Stimulated activated naive CD8-positive, alpha-beta T cell treated with anti-CD3 and anti-CD28 coated beads, Interleukin-15, amount 100 ng/mL, for 72 hours (primary cell): ENCODE data around the gene TTC23.

Experiments used
- ATAC-seq: fragments of 150-1000 bp; cut with Tn5 transposase; 2 replicates; pipeline ENCODE4 v1.10.0; 2021; ENCODE audit warnings: mild to moderate bottlenecking, moderate library complexity
- DNase-seq, 2 donors: peaks; one replicate each; pipeline ENCODE4 v3.0.0; 2021 to 2022
- H3K27ac Mint-ChIP-seq, 2 donors: one replicate each; pipeline ENCODE4 v1.8.0; 2022; ENCODE audit warnings: mild to moderate bottlenecking in 2 of 2, mixed read lengths in 2 of 2, moderate library complexity in 2 of 2
- H3K27me3 Mint-ChIP-seq: one replicate; pipeline ENCODE4 v1.8.0; 2022; ENCODE audit warnings: mixed read lengths
- H3K4me1 Mint-ChIP-seq: one replicate; pipeline ENCODE4 v1.8.0; 2022; ENCODE audit warnings: mild to moderate bottlenecking, mixed read lengths
- H3K4me3 Mint-ChIP-seq, 2 donors: one replicate each; pipeline ENCODE4 v1.8.0; 2022; ENCODE audit warnings: mild to moderate bottlenecking in 2 of 2, mixed read lengths in 2 of 2, moderate library complexity in 1 of 2
- H3K9me3 Mint-ChIP-seq, 2 donors: one replicate each; pipeline ENCODE4 v1.8.0; 2022; ENCODE audit warnings: mixed read lengths in 2 of 2

TTC23 gene

GRCh38 chr15:99104788-99105513 is 144.4 kb downstream of the TTC23 start, which contains the start of gene SYNM:
TSS of gene SYNM (plus strand) at chr15:99105080. CDS start at chr15:99105200, 120 bp downstream.
- peaks cover 73% of the 10 kb centered on the region for H3K27me3 Mint-ChIP-seq
- H3K4me1 Mint-ChIP-seq: peaks cover 33% of the 10 kb centered on the region
- no peak within 1 kb of the TSS for H3K27ac Mint-ChIP-seq
- peak within 1 kb of the TSS; percentile 82 to 89 for H3K4me3 Mint-ChIP-seq
- ATAC-seq (peak; percentile 67), DNase-seq (peak; percentile 57)
- H3K9me3 Mint-ChIP-seq: no peaks in the 10 kb centered on the region

- peaks cover 79% of the 10 kb centered on the region for H3K27me3 Mint-ChIP-seq
- no peak overlapping the region for H3K4me3 Mint-ChIP-seq
- no peak overlapping the region for H3K27ac Mint-ChIP-seq
- no peaks in the 10 kb centered on the region for H3K9me3 Mint-ChIP-seq
- H3K4me1 Mint-ChIP-seq: peaks cover 33% of the 10 kb centered on the region
- ATAC-seq: no peak
- DNase-seq: no peak
Observed at GRCh38 chr15:99103279-99103678, 146.1 kb downstream of the TTC23 start.

GRCh38 chr15:99102332-99103235 is 146.8 kb downstream of the TTC23 start:
- DNase-seq: no peak
- no peaks in the 10 kb centered on the region for H3K9me3 Mint-ChIP-seq
- H3K27me3 Mint-ChIP-seq: peaks cover 79% of the 10 kb centered on the region
- H3K4me3 Mint-ChIP-seq: no peak overlapping the region
- peaks cover 28% of the 10 kb centered on the region for H3K4me1 Mint-ChIP-seq
- no peak overlapping the region for H3K27ac Mint-ChIP-seq
- no peak for ATAC-seq

- no peaks in the 10 kb centered on the region for H3K9me3 Mint-ChIP-seq
- H3K27me3 Mint-ChIP-seq: peaks cover 69% of the 10 kb centered on the region
- H3K4me3 Mint-ChIP-seq: no peak overlapping the region
- peaks cover 20% of the 10 kb centered on the region for H3K4me1 Mint-ChIP-seq
- H3K27ac Mint-ChIP-seq: no peak overlapping the region
- DNase-seq (no peak), ATAC-seq (no peak)
Observed at GRCh38 chr15:99101501-99101900, 147.9 kb downstream of the TTC23 start.

GRCh38 chr15:99100245-99101173 is 148.9 kb downstream of the TTC23 start:
- DNase-seq: peak; percentile 22 to 45
- H3K4me1 Mint-ChIP-seq: peaks cover 16% of the 10 kb centered on the region

GRCh38 chr15:99099661-99100060 is 149.7 kb downstream of the TTC23 start:
- Mint-ChIP-seq H3K4me1 (peaks cover 10% of the 10 kb centered on the region), H3K27me3 (peaks cover 51% of the 10 kb centered on the region)
- ATAC-seq: no peak

More at GRCh38 chr15:99100245-99101173, 148.9 kb downstream of the TTC23 start:
- Mint-ChIP-seq H3K27me3 (peaks cover 60% of the 10 kb centered on the region), H3K4me3 (peak overlapping the region; percentile 28 to 61), H3K9me3 (no peaks in the 10 kb centered on the region), H3K27ac (no peak overlapping the region)
- no peak for ATAC-seq

GRCh38 chr15:99098991-99099390 is 150.4 kb downstream of the TTC23 start:
- ATAC-seq (no peak), DNase-seq (no peak)
- H3K9me3 Mint-ChIP-seq: no peaks in the 10 kb centered on the region
- H3K4me3 Mint-ChIP-seq: no peak overlapping the region
- H3K27me3 Mint-ChIP-seq: peaks cover 49% of the 10 kb centered on the region
- no peak overlapping the region for H3K27ac Mint-ChIP-seq
- H3K4me1 Mint-ChIP-seq: peaks cover 9% of the 10 kb centered on the region

More at GRCh38 chr15:99099661-99100060, 149.7 kb downstream of the TTC23 start:
- H3K4me3 Mint-ChIP-seq: no peak overlapping the region
- no peaks in the 10 kb centered on the region for H3K9me3 Mint-ChIP-seq
- no peak for DNase-seq
- no peak overlapping the region for H3K27ac Mint-ChIP-seq

GRCh38 chr15:99098426-99098825 is 151.0 kb downstream of the TTC23 start:
- peaks cover 44% of the 10 kb centered on the region for H3K27me3 Mint-ChIP-seq
- peaks cover 9% of the 10 kb centered on the region for H3K4me1 Mint-ChIP-seq
- no peak overlapping the region for H3K27ac Mint-ChIP-seq
- ATAC-seq (no peak), DNase-seq (no peak)
- no peak overlapping the region for H3K4me3 Mint-ChIP-seq
- H3K9me3 Mint-ChIP-seq: no peaks in the 10 kb centered on the region

- Mint-ChIP-seq H3K4me3 (no peak overlapping the region), H3K27me3 (peaks cover 37% of the 10 kb centered on the region), H3K4me1 (peaks cover 9% of the 10 kb centered on the region), H3K9me3 (no peaks in the 10 kb centered on the region), H3K27ac (no peak overlapping the region)
- ATAC-seq (no peak), DNase-seq (no peak)
Observed at GRCh38 chr15:99097441-99098410, 151.7 kb downstream of the TTC23 start.

- Mint-ChIP-seq H3K4me1 (peaks cover 9% of the 10 kb centered on the region), H3K4me3 (no peak overlapping the region), H3K27ac (no peak overlapping the region), H3K9me3 (no peaks in the 10 kb centered on the region), H3K27me3 (peaks cover 30% of the 10 kb centered on the region)
- DNase-seq (no peak), ATAC-seq (no peak)
Observed at GRCh38 chr15:99096894-99097426, 152.4 kb downstream of the TTC23 start.

- H3K27me3 Mint-ChIP-seq: peaks cover 23% of the 10 kb centered on the region
- peaks cover 9% of the 10 kb centered on the region for H3K4me1 Mint-ChIP-seq
- ATAC-seq (no peak), DNase-seq (no peak)
- no peak overlapping the region for H3K4me3 Mint-ChIP-seq
- peak overlapping the region in 1 of 2 donors; percentile 28 for H3K27ac Mint-ChIP-seq
- H3K9me3 Mint-ChIP-seq: no peaks in the 10 kb centered on the region
Observed at GRCh38 chr15:99096173-99096893, 153.0 kb downstream of the TTC23 start.

GRCh38 chr15:99095626-99096025 is 153.8 kb downstream of the TTC23 start:
- no peak overlapping the region for H3K4me3 Mint-ChIP-seq
- peak overlapping the region in 1 of 2 donors; percentile 50 for H3K27ac Mint-ChIP-seq
- DNase-seq (no peak), ATAC-seq (no peak)
- H3K9me3 Mint-ChIP-seq: no peaks in the 10 kb centered on the region
- H3K4me1 Mint-ChIP-seq: peaks cover 7% of the 10 kb centered on the region
- peaks cover 19% of the 10 kb centered on the region for H3K27me3 Mint-ChIP-seq

GRCh38 chr15:99092554-99093172 is 156.7 kb downstream of the TTC23 start:
- no peak for DNase-seq
- Mint-ChIP-seq H3K27me3 (no peaks in the 10 kb centered on the region), H3K4me1 (peaks cover 8% of the 10 kb centered on the region), H3K27ac (peak overlapping the region in 1 of 2 donors; percentile 30), H3K9me3 (no peaks in the 10 kb centered on the region), H3K4me3 (no peak overlapping the region)
- ATAC-seq: no peak
